ENCODE data around the gene IL22.

GRCh38 chr12:68199127-68199526, 54.3 kb downstream of the IL22 start:
- TF ChIP-seq ZNF23 (tag by site-specific recombination; IDR thresholded peaks at IDR 0.05; ENCODE audit: borderline replicate concordance) (no peak), ZNF274 (IDR thresholded peaks at IDR 0.05; ENCODE audit: low read length) (no peak), ZNF274 (tag by site-specific recombination; IDR thresholded peaks at IDR 0.05; ENCODE audit: borderline replicate concordance) (no peak), ZNF513 (tag by site-specific recombination; IDR thresholded peaks at IDR 0.05) (no peak), CTCF (tag by site-specific recombination; IDR thresholded peaks at IDR 0.05) (no peak), ZBTB48 (tag by site-specific recombination; IDR thresholded peaks at IDR 0.05) (no peak), ZNF362 (tag by site-specific recombination; IDR thresholded peaks at IDR 0.05) (no peak), ZEB2 (tag by site-specific recombination; IDR thresholded peaks at IDR 0.05) (no peak), ZNF10 (tag by site-specific recombination; IDR thresholded peaks at IDR 0.05) (no peak), ZBTB1 (tag by site-specific recombination; IDR thresholded peaks at IDR 0.05) (no peak), ZNF112 (tag by site-specific recombination; IDR thresholded peaks at IDR 0.05) (no peak), INSM2 (tag by site-specific recombination; IDR thresholded peaks at IDR 0.05) (no peak), ZNF670 (tag by site-specific recombination; IDR thresholded peaks at IDR 0.05; ENCODE audit: low read depth) (no peak), ZNF184 (tag by site-specific recombination; IDR thresholded peaks at IDR 0.05) (no peak), ZNF514 (tag by site-specific recombination; IDR thresholded peaks at IDR 0.05) (no peak)
